GM23338 (cell line): Measurements from ENCODE around the gene PLEKHG4B.

ENCODE experiments used
- EZH2 ChIP-seq: fragments of 200-600 bp; sonication (generic); IDR thresholded peaks from one replicate; pipeline ENCODE4 v1.8.0; 2017; ENCODE audit warnings: antibody characterized with exemption, mild to moderate bottlenecking, low read depth; ENCODE audit not compliant: unreplicated experiment
- EZH2phosphoT487 ChIP-seq: fragments of 200-600 bp; sonication (generic); IDR thresholded peaks from one replicate; pipeline ENCODE4 v1.8.1; 2018; ENCODE audit warnings: antibody characterized with exemption; ENCODE audit not compliant: unreplicated experiment
- ZNF331 ChIP-seq: fragments of 250-450 bp; sonication (Bioruptor Pico); IDR thresholded peaks from 2 replicates; pipeline ENCODE4 v1.5.0; 2020; ENCODE audit warnings: low read depth, mild to moderate bottlenecking, moderate library complexity
- TF ChIP-seq, protein P1 (sequence below), 2 experiments: fragments of 200-600 bp in 1 of 2; sonication (generic) in 1 of 2; conservative IDR thresholded peaks; 2 replicates each; pipeline versions ENCODE4 v1.5.1 to v1.6.1; 2016 to 2017; ENCODE audit warnings: antibody characterized with exemption in 2 of 2, low read depth in 2 of 2, mild to moderate bottlenecking in 2 of 2, moderate library complexity in 1 of 2

DNA sequence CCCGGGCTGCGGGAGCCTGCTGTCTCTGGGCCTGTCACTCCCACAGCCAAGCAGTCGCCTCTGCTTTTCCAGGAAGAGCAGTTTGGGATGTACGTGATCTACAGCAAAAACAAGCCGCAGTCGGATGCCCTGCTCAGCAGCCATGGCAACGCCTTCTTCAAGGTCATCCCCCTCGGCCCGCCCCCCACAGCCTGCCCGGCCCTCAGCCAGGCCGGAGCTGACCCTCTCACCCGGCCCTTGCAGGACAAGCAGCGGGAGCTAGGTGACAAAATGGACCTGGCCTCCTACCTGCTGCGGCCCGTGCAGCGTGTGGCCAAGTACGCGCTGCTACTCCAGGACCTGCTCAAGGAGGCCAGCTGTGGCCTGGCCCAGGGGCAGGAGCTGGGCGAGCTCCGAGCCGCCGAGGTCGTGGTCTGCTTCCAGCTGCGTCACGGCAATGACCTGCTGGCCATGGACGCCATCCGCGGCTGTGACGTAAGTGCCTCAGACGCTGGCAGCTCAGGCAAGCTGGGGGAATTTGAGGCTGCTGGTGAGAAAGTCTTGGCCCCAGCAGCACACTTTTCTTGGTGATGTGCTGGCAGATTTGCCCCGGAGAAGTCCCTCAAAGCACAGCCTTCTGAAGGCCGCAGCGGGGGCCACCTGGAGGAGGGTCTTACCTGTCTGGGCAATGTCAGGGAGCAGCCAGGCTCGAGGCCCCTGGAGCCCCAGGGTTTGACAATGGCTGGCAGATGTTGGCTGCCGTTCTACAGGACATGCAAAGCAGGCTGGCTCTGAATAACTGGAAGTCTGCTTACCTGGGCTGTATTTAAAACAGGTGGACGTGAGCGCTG, 79.2 kb downstream of the PLEKHG4B start:
- TF ChIP-seq EZH2phosphoT487 (no peak), ZNF331 (CRISPR knock-in tag) (no peak), EZH2 (no peak)
- TF ChIP-seq, protein P1, sequence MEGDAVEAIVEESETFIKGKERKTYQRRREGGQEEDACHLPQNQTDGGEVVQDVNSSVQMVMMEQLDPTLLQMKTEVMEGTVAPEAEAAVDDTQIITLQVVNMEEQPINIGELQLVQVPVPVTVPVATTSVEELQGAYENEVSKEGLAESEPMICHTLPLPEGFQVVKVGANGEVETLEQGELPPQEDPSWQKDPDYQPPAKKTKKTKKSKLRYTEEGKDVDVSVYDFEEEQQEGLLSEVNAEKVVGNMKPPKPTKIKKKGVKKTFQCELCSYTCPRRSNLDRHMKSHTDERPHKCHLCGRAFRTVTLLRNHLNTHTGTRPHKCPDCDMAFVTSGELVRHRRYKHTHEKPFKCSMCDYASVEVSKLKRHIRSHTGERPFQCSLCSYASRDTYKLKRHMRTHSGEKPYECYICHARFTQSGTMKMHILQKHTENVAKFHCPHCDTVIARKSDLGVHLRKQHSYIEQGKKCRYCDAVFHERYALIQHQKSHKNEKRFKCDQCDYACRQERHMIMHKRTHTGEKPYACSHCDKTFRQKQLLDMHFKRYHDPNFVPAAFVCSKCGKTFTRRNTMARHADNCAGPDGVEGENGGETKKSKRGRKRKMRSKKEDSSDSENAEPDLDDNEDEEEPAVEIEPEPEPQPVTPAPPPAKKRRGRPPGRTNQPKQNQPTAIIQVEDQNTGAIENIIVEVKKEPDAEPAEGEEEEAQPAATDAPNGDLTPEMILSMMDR (conservative IDR thresholded peaks at IDR 0.05; ENCODE audit: low read depth in 2 of 2) = no peak
